ENCODE data around the gene THOC6. TPM values are rescaled to one million over a fixed set of nuclear protein-coding genes. Genes with fewer than 3 reads are reported as not detected.

The THOC6 gene
- total and polyA plus RNA-seq, 2 donors (not counting 3 experiments of a cell fraction or from before 2014, with no cell fraction given) = 23.9 to 39.3 TPM

- BruUV-seq (replicated peaks) = no TSS peak
- peaks cover 16% of the 10 kb centered on the region for H3K4me1 ChIP-seq (ENCODE audit: control insufficient read depth, extremely low read depth, insufficient read depth, low read length)
- H3K4me2 ChIP-seq (ENCODE audit: insufficient read depth, low read length) = peak overlapping the region; percentile 60
- no peaks in the 10 kb centered on the region for H3K36me3 ChIP-seq (ENCODE audit: control insufficient read depth in 2 of 2, extremely low read depth in 1 of 2, insufficient read depth in 2 of 2, low read length in 2 of 2)
- H3K79me2 ChIP-seq (ENCODE audit: control insufficient read depth, insufficient read depth, low read length) = no peaks in the 10 kb centered on the region
- H3K9me1 ChIP-seq (replicated peaks; ENCODE audit: control insufficient read depth, extremely low read depth, insufficient read depth, low read length) = no peaks in the 10 kb centered on the region
- TF ChIP-seq MYC (IDR thresholded peaks at IDR 0.05; ENCODE audit: low read depth, low read length) = no peak
- no peak for TF ChIP-seq POLR2A (IDR thresholded peaks at IDR 0.05; ENCODE audit: low read depth, low read length)
- TF ChIP-seq, protein P1, sequence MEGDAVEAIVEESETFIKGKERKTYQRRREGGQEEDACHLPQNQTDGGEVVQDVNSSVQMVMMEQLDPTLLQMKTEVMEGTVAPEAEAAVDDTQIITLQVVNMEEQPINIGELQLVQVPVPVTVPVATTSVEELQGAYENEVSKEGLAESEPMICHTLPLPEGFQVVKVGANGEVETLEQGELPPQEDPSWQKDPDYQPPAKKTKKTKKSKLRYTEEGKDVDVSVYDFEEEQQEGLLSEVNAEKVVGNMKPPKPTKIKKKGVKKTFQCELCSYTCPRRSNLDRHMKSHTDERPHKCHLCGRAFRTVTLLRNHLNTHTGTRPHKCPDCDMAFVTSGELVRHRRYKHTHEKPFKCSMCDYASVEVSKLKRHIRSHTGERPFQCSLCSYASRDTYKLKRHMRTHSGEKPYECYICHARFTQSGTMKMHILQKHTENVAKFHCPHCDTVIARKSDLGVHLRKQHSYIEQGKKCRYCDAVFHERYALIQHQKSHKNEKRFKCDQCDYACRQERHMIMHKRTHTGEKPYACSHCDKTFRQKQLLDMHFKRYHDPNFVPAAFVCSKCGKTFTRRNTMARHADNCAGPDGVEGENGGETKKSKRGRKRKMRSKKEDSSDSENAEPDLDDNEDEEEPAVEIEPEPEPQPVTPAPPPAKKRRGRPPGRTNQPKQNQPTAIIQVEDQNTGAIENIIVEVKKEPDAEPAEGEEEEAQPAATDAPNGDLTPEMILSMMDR (IDR thresholded peaks at IDR 0.05; ENCODE audit: extremely low read depth in 1 of 2, insufficient read depth in 1 of 2, low read depth in 1 of 2, low read length in 2 of 2) = no peak
- no peak for TF ChIP-seq POLR2AphosphoS5 (IDR thresholded peaks at IDR 0.05; ENCODE audit: insufficient read depth, low read depth, low read length)
- TF ChIP-seq FOS (IDR thresholded peaks at IDR 0.05; ENCODE audit: borderline replicate concordance, insufficient read depth, low read length) = no peak
- no peak for TF ChIP-seq JUN (IDR thresholded peaks at IDR 0.05; ENCODE audit: borderline replicate concordance, insufficient read depth, insufficient read length, low read depth)
- no peak for TF ChIP-seq GATA2 (IDR thresholded peaks at IDR 0.05; ENCODE audit: insufficient read depth, insufficient read length, low read depth, low read length)
- no peak for TF ChIP-seq MAX (IDR thresholded peaks at IDR 0.05; ENCODE audit: insufficient read depth, insufficient read length)
- TF ChIP-seq EZH2 (IDR thresholded peaks at IDR 0.05; ENCODE audit: borderline replicate concordance, low read depth, low read length, severe bottlenecking) = no peak
- peak overlapping the region; percentile 42 for H2AFZ ChIP-seq (ENCODE audit: low read depth, low read length)
- H3K27ac ChIP-seq (ENCODE audit: insufficient read depth, low read depth, low read length) = no peak overlapping the region
- FAIRE-seq (no peak), DNase-seq (ENCODE audit: low read depth, low spot score) (no peak)
- dilution Hi-C loops (cut with MboI; ENCODE audit: extremely low pct_ligation_motif_present, low sequenced_read_pairs) (no loop called here), intact Hi-C loops (cut with micrococcal nuclease) (loop anchor here (1.0 kb wide), 1 partner anchor 15 kb away; the partner anchor contains the start of gene TNFRSF12A)
- H3K27me3 ChIP-seq (ENCODE audit: control insufficient read depth in 2 of 2, insufficient read depth in 2 of 2, low read length in 2 of 2) = no peaks in the 10 kb centered on the region
- H3K9ac ChIP-seq (replicated peaks; ENCODE audit: extremely low read depth, insufficient read depth, low read length) = no peak overlapping the region
- no peaks in the 10 kb centered on the region for H4K20me1 ChIP-seq (replicated peaks; ENCODE audit: control insufficient read depth, extremely low read depth, insufficient read depth, low read length)
- H3K4me3 ChIP-seq (replicated peaks in 1 of 3; ENCODE audit: insufficient read depth in 1 of 3, low read depth in 1 of 3, low read length in 3 of 3) = peak overlapping the region in 1 of 3 experiments; percentile 10
- ChIA-PET POLR2A (interaction anchor here (2.1 kb wide), 1 partner anchor 16 kb away, joined by 16 read pairs; the partner anchor contains the start of gene TNFRSF12A), CTCF (interaction anchor here (3.3 to 3.6 kb wide), 2 partner anchors 15 to 25 kb away, joined by 13 to 97 read pairs; partner anchors contain the start of gene TNFRSF12A)
- H3K9me3 ChIP-seq (replicated peaks; ENCODE audit: control insufficient read depth, insufficient read depth, low read length) = no peaks in the 10 kb centered on the region
Observed at GRCh38 chr16:3004781-3005284, 19.0 kb upstream of the THOC6 start.

Measured in endothelial cell of umbilical vein (primary cell).